ENCODE measurements around the gene TREML1. TPM values are rescaled to one million over a fixed set of nuclear protein-coding genes. Genes with fewer than 3 reads are reported as not detected.

The TREML1 gene
- total and polyA plus RNA-seq, 2 of the 8 experiments (the other 6 are each of a cell fraction or from before 2014, with no cell fraction given): 0.08 TPM; not detected in 1

DNA sequence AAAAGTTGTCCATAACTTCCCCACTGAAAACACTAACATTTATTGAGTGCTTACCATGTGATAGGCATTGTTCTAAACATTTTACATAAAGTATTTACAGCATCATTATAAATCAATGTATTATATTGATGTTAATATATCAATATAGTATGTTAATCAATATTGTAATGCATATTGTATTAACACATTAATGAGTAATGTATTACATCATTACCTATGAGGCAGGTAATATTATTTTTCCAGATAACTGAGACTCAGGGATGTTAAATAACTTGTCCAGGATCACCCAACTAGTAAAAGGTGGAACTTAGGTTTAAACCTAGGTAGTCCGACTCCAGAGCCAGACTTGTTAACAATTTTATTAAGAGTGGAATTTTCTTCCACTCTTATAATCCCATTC lies 20.9 kb upstream of the TREML1 start:
- H2BK5ac ChIP-seq (ENCODE audit: low read depth, low read length): no peak overlapping the region
- FAIRE-seq: no peak
- CTCF ChIA-PET (ENCODE audit: partially characterized antibody): interaction anchor here (2.3 kb wide), 2 partner anchors 15 to 17 kb away, joined by 9 to 12 read pairs; no protein-coding TSS in a partner anchor

More for the DNA sequence above, 20.9 kb upstream of the TREML1 start:
- Histone ChIP-seq H3K79me2 (ENCODE audit: control insufficient read depth in 1 of 2, insufficient read depth in 2 of 2, low read length in 2 of 2) (no peaks in the 10 kb centered on the region), H4K8ac (ENCODE audit: extremely low read depth, insufficient read depth, low read length) (no peak overlapping the region), H3K36me3 (ENCODE audit: control insufficient read depth in 2 of 4, insufficient read depth in 4 of 4, low read length in 3 of 4) (no peaks in the 10 kb centered on the region), H3K4me1 (replicated peaks in 1 of 4; ENCODE audit: control insufficient read depth in 3 of 4, insufficient read depth in 4 of 4, low read length in 3 of 4) (peaks cover 0 to 12% (median 8%) of the 10 kb centered on the region in 4 experiments; a peak in 5 of 7 replicates), H3K56ac (replicated peaks; ENCODE audit: insufficient read length, low read depth, low read length) (no peak overlapping the region), H2BK12ac (ENCODE audit: low read depth, low read length) (no peak overlapping the region), H3K4me3 (ENCODE audit: extremely low read depth in 1 of 4, insufficient read depth in 2 of 4, low read depth in 3 of 4, low read length in 4 of 4) (no peak overlapping the region), H4K5ac (ENCODE audit: insufficient read length, low read depth, low read length) (no peak overlapping the region), H3K4me2 (ENCODE audit: insufficient read depth in 1 of 2, low read depth in 2 of 2, low read length in 2 of 2) (no peak overlapping the region), H3K9me3 (ENCODE audit: insufficient read depth in 2 of 2, low read depth in 1 of 2, low read length in 1 of 2) (no peaks in the 10 kb centered on the region; a peak in 1 of 4 replicates), H3K23me2 (ENCODE audit: low read depth, low read length) (no peaks in the 10 kb centered on the region; the same call in 1 of the 2 replicates), H3K18ac (ENCODE audit: extremely low read depth, low read length) (no peak overlapping the region), H3K9ac (replicated peaks in 1 of 4; ENCODE audit: extremely low read depth in 1 of 4, low read depth in 3 of 4, low read length in 3 of 4) (no peak overlapping the region), H3K79me1 (ENCODE audit: low read depth, low read length) (no peaks in the 10 kb centered on the region), H3K27me3 (replicated peaks in 1 of 4; ENCODE audit: control insufficient read depth in 3 of 4, extremely low read depth in 1 of 4, insufficient read depth in 3 of 4, low read length in 3 of 4) (no peaks in the 10 kb centered on the region), H3K23ac (ENCODE audit: insufficient read length) (no peak overlapping the region), H2BK20ac (ENCODE audit: low read length) (no peak overlapping the region), H4K20me1 (replicated peaks in 1 of 2; ENCODE audit: control insufficient read depth in 1 of 2, insufficient read depth in 2 of 2, low read length in 2 of 2) (no peaks in the 10 kb centered on the region), H2BK15ac (ENCODE audit: low read length) (no peak overlapping the region), H3K14ac (ENCODE audit: insufficient read length) (no peak overlapping the region), H2BK120ac (replicated peaks; ENCODE audit: low read depth, low read length) (no peak overlapping the region), H3K4ac (replicated peaks; ENCODE audit: insufficient read length, low read depth, low read length) (no peak overlapping the region), H2AFZ (ENCODE audit: low read length) (no peak overlapping the region), H4K91ac (replicated peaks; ENCODE audit: insufficient read length, low read length) (no peak overlapping the region), H3K27ac (ENCODE audit: low read depth, low read length) (no peak overlapping the region), H2AK5ac (ENCODE audit: low read depth, low read length) (no peak overlapping the region)
- TF ChIP-seq SP4 (IDR thresholded peaks at IDR 0.05; ENCODE audit: low read length) (no peak), SIN3A (conservative IDR thresholded peaks at IDR 0.05 in 1 of 2, IDR thresholded peaks at IDR 0.05 in 1 of 2; ENCODE audit: low read depth in 1 of 2, low read length in 2 of 2) (no peak), CHD1 (IDR thresholded peaks at IDR 0.05; ENCODE audit: low read depth, low read length) (no peak), BCL11A (IDR thresholded peaks at IDR 0.05; ENCODE audit: low read depth in 2 of 2, low read length in 2 of 2) (no peak), ASH2L (IDR thresholded peaks at IDR 0.05; ENCODE audit: low read length) (no peak), TAF1 (IDR thresholded peaks at IDR 0.05; ENCODE audit: low read depth, low read length) (no peak), RXRA (IDR thresholded peaks at IDR 0.05; ENCODE audit: insufficient read depth, low read depth, low read length) (no peak), GTF2F1 (IDR thresholded peaks at IDR 0.05; ENCODE audit: borderline replicate concordance, low read depth, low read length) (no peak), TCF12 (IDR thresholded peaks at IDR 0.05; ENCODE audit: low read depth, low read length) (no peak), JUND (IDR thresholded peaks at IDR 0.05; ENCODE audit: low read length) (no peak)
- TF ChIP-seq, protein P1, sequence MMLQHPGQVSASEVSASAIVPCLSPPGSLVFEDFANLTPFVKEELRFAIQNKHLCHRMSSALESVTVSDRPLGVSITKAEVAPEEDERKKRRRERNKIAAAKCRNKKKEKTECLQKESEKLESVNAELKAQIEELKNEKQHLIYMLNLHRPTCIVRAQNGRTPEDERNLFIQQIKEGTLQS (IDR thresholded peaks at IDR 0.05; ENCODE audit: insufficient read depth, low read depth, low read length): no peak
- TF ChIP-seq, protein P2, sequence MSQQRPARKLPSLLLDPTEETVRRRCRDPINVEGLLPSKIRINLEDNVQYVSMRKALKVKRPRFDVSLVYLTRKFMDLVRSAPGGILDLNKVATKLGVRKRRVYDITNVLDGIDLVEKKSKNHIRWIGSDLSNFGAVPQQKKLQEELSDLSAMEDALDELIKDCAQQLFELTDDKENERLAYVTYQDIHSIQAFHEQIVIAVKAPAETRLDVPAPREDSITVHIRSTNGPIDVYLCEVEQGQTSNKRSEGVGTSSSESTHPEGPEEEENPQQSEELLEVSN (IDR thresholded peaks at IDR 0.05): no peak
- POLR2A ChIA-PET (ENCODE audit: partially characterized antibody): no interaction called here
- 86% methylated on average over 1 of the region's 1 CpG; no CpG with 5 or more reads in 1 of the 2 experiments for WGBS, 2 experiments (ENCODE audit: extremely low coverage in 1 of 2, insufficient coverage in 1 of 2, insufficient read length in 1 of 2, insufficient replicate concordance in 2 of 2, low coverage in 1 of 2, low lambda C conversion rate in 2 of 2, missing lambda C conversion rate in 1 of 2)
- no peak for DNase-seq (ENCODE audit: low read depth in 1 of 2, low spot score in 2 of 2)
